Hepatocyte (in vitro differentiated cells): ENCODE data around the gene AGAP6. TPM values are rescaled to one million over a fixed set of nuclear protein-coding genes. Genes with fewer than 3 reads are reported as not detected.
A peak's percentile ranks its signal among the peaks of the same experiment; 100 is the strongest.
"Not testable (repeated sequence)": the region's sequence is repeated elsewhere in the genome, so short reads cannot be mapped to it uniquely, and the experiment has no call there.

Source experiments
- DNase-seq: peaks from one replicate; pipeline ENCODE4 v3.0.0-alpha.2; 2016; ENCODE audit warnings: low spot score
- H2AFZ ChIP-seq: fragments of 200-600 bp; sonication (generic); 2 replicates; pipeline ENCODE4 v1.6.0; 2016; ENCODE audit warnings: antibody characterized with exemption, mild to moderate bottlenecking
- H3K27ac ChIP-seq: fragments of 200-600 bp; sonication (generic); 2 replicates; pipeline ENCODE4 v1.5.1; 2016; ENCODE audit warnings: mild to moderate bottlenecking
- H3K27me3 ChIP-seq: fragments of 200-600 bp; sonication (generic); 2 replicates; pipeline ENCODE4 v1.6.1; 2016
- H3K36me3 ChIP-seq: fragments of 200-600 bp; sonication (generic); replicated peaks from 2 replicates; pipeline ENCODE4 v1.5.1; 2016; ENCODE audit warnings: low read depth; ENCODE audit not compliant: insufficient read depth
- H3K4me1 ChIP-seq: fragments of 200-600 bp; sonication (generic); 2 replicates; pipeline ENCODE4 v1.5.1; 2016; ENCODE audit warnings: mild to moderate bottlenecking, moderate library complexity; ENCODE audit not compliant: insufficient read depth
- H3K4me2 ChIP-seq: fragments of 200-600 bp; sonication (generic); 2 replicates; pipeline ENCODE4 v1.6.0; 2016
- H3K4me3 ChIP-seq: fragments of 200-600 bp; sonication (generic); 2 replicates; pipeline ENCODE4 v1.5.1; 2016; ENCODE audit warnings: mild to moderate bottlenecking
- H3K79me2 ChIP-seq: fragments of 200-600 bp; sonication (generic); 2 replicates; pipeline ENCODE4 v1.6.0; 2017; ENCODE audit warnings: mild to moderate bottlenecking
- H3K9me2 ChIP-seq: fragments of 200-600 bp; sonication (generic); replicated peaks from 2 replicates; pipeline ENCODE4 v1.6.0; 2017; ENCODE audit warnings: mild to moderate bottlenecking; ENCODE audit not compliant: insufficient read depth
- H3K9me3 ChIP-seq: fragments of 200-600 bp; sonication (generic); 2 replicates; pipeline ENCODE4 v1.5.1; 2016; ENCODE audit warnings: low read depth, mild to moderate bottlenecking
- H4K20me1 ChIP-seq: fragments of 200-600 bp; sonication (generic); 2 replicates; pipeline ENCODE4 v1.6.0; 2016; ENCODE audit warnings: mild to moderate bottlenecking; ENCODE audit not compliant: insufficient read depth, poor library complexity, severe bottlenecking
- CTCF ChIP-seq: fragments of 200-600 bp; sonication (generic); IDR thresholded peaks from 2 replicates; pipeline ENCODE4 v1.5.1; 2016; ENCODE audit warnings: antibody characterized with exemption, mild to moderate bottlenecking; ENCODE audit not compliant: poor library complexity
- WGBS: methylation state at CpG from one replicate; pipeline ENCODE4 v1.1.6; 2016; ENCODE audit warnings: low lambda C conversion rate; ENCODE audit errors: missing lambda C conversion rate; 5-methylcytosine and 5-hydroxymethylcytosine counted together
- polyA plus RNA-seq: library from polyadenylated mRNA; unstranded; fragments of >200 nt; fragmentation: Nextera tagmentation; extraction: Ambion mirVana; gene quantifications from 2 replicates; pipeline ENCODE4 v1.2.1, GENCODE V29; 2016
- total RNA-seq: library from RNA; depleted of rRNA; stranded (reverse); fragments of >200 nt; gene quantifications from 2 replicates; pipeline ENCODE4 v1.2.3, GENCODE V29; 2014

The AGAP6 gene
- 4.8 and 6.2 TPM in 2 replicates for total RNA-seq
- polyA plus RNA-seq: 7.6 and 12.7 TPM in 2 replicates

- H3K4me1 ChIP-seq, H3K9me3 ChIP-seq, DNase-seq, H3K36me3 ChIP-seq, H2AFZ ChIP-seq, H3K9me2 ChIP-seq, H3K79me2 ChIP-seq, H4K20me1 ChIP-seq, H3K27ac ChIP-seq, H3K27me3 ChIP-seq, H3K4me3 ChIP-seq, H3K4me2 ChIP-seq: not testable (repeated sequence)
- WGBS: 99% methylated on average over 11 of the region's 18 CpGs
Observed at GRCh38 chr10:49988376-49988775, at the start of gene AGAP6. Gene AGAP6 (plus strand): TSS chr10:49988406. CDS start chr10:49988716, 310 bp downstream.

- H2AFZ ChIP-seq: peak within 1 kb of the TSS; percentile 57
Observed at GRCh38 chr10:49941447-49942338, 46.5 kb upstream of the AGAP6 start, which contains the start of the genes PARG and TIMM23B. Gene PARG (minus strand): TSS chr10:49942027. CDS start chr10:49941725, 302 bp downstream. Gene TIMM23B (plus strand): TSS chr10:49942053. CDS start chr10:49942195, 142 bp downstream.

DNA sequence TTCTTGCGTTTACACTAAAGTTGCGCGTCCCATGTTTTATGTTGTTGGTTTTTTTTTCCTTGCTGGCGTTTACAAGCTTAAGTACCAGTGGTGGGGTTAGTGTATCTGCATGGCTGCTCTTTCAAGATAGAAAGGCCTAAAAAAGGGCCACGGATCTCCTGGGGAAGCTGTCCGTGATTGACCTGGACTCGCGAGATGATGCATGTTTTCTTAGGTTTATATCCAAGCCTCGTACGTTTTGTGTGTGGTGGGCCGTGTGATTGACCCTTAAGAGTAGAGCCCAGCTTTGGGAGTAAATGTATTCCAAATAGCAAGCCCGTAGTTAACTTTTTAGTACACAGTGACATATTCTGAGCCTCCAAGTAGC is 45.9 kb upstream of the AGAP6 start:
- H3K36me3 ChIP-seq, H3K27me3 ChIP-seq, DNase-seq, H3K9me2 ChIP-seq, H4K20me1 ChIP-seq, H3K9me3 ChIP-seq: not testable (repeated sequence)
- 2% methylated on average over 12 of the region's 12 CpGs for WGBS
- peaks cover 55% of the 10 kb centered on the region for H3K79me2 ChIP-seq
- H2AFZ ChIP-seq: peak overlapping the region; percentile 57
- H3K4me3 ChIP-seq: peak overlapping the region; percentile 73
- peaks cover 12% of the 10 kb centered on the region for H3K4me1 ChIP-seq
- peak overlapping the region; percentile 94 for H3K4me2 ChIP-seq
- H3K27ac ChIP-seq: peak overlapping the region; percentile 88

More at GRCh38 chr10:49941447-49942338, 46.5 kb upstream of the AGAP6 start, which contains the start of the genes PARG and TIMM23B:
- H3K79me2 ChIP-seq: peaks cover 56% of the 10 kb centered on the region
- H3K27me3 ChIP-seq, H3K9me2 ChIP-seq, H4K20me1 ChIP-seq, H3K9me3 ChIP-seq, H3K36me3 ChIP-seq: not testable (repeated sequence)
- peak within 1 kb of the TSS; percentile 94 for H3K4me2 ChIP-seq
- DNase-seq: peak; percentile 89
- H3K27ac ChIP-seq: peak within 1 kb of the TSS; percentile 88
- peaks cover 12% of the 10 kb centered on the region for H3K4me1 ChIP-seq
- peak within 1 kb of the TSS; percentile 73 for H3K4me3 ChIP-seq
- WGBS: under 1% methylated on average over 80 of the region's 81 CpGs
- TF ChIP-seq CTCF: peak; percentile 25

- Histone ChIP-seq H3K4me2 (peak overlapping the region; percentile 15), H3K79me2 (peaks cover 52% of the 10 kb centered on the region), H3K4me1 (peaks cover 12% of the 10 kb centered on the region)
- not testable (repeated sequence) for DNase-seq, H3K9me3 ChIP-seq, H4K20me1 ChIP-seq, H3K9me2 ChIP-seq, H3K36me3 ChIP-seq, H2AFZ ChIP-seq, H3K27me3 ChIP-seq, H3K4me3 ChIP-seq, H3K27ac ChIP-seq
- 91% methylated on average over 2 of the region's 2 CpGs for WGBS
Observed at GRCh38 chr10:49943607-49944006, 44.6 kb upstream of the AGAP6 start.

- not testable (repeated sequence) for H3K4me2 ChIP-seq, H3K4me1 ChIP-seq, DNase-seq, H3K27ac ChIP-seq, H3K4me3 ChIP-seq, H4K20me1 ChIP-seq, H3K9me3 ChIP-seq, H2AFZ ChIP-seq, H3K27me3 ChIP-seq, H3K9me2 ChIP-seq, H3K36me3 ChIP-seq
- WGBS: 100% methylated on average over 1 of the region's 2 CpGs
- H3K79me2 ChIP-seq: peaks cover 30% of the 10 kb centered on the region
Observed at GRCh38 chr10:49948142-49948541, 40.1 kb upstream of the AGAP6 start.

DNA sequence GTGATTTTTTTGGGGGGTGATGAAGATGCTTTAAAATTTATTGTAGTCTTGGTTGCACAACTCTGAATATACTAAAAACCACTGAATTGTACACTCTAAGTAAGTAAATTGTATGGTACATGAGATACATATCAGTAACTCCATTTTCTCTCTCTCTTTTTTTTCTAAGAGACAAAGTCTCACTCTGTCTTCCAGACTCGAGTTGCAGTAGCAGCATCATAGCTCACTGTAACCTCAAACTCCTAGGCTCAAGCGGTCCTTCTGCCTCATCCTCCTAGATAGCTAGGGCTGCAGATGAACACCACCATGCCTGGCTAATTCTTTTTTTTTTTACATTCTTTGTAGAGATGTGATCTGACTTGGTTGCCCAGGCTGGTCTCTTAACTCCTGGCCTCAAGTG is 39.5 kb upstream of the AGAP6 start:
- H3K27me3 ChIP-seq, H2AFZ ChIP-seq, H3K4me3 ChIP-seq, H3K27ac ChIP-seq, H3K4me1 ChIP-seq, DNase-seq, H3K36me3 ChIP-seq, H4K20me1 ChIP-seq, H3K9me3 ChIP-seq, H3K4me2 ChIP-seq, H3K9me2 ChIP-seq: not testable (repeated sequence)
- peaks cover 25% of the 10 kb centered on the region for H3K79me2 ChIP-seq
- 98% methylated on average over 2 of the region's 2 CpGs for WGBS

DNA sequence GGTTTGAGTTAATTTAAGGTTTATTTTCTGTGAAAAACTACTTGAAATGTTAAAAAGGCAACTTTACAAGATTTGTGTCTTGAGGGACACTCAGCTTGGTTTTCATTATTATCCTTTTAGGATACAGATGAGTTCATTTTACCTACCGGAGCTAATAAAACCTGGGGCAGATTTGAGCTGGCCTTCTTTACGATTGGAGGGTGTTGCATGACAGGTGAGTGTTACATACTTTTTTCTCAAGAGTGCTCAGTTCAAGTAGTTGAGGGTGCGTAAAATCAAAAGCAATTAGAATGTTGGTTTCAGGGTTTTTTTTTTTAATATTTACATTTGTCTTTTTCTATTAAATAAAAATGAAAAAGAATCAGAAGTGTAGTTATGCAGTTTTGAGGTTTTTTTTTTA is 36.2 kb upstream of the AGAP6 start:
- H3K9me2 ChIP-seq, H3K4me1 ChIP-seq, H4K20me1 ChIP-seq, H3K27me3 ChIP-seq, H3K4me2 ChIP-seq, H3K4me3 ChIP-seq, H3K36me3 ChIP-seq, H2AFZ ChIP-seq, H3K9me3 ChIP-seq, H3K27ac ChIP-seq, DNase-seq: not testable (repeated sequence)
- WGBS: 90% methylated on average over 3 of the region's 3 CpGs
- H3K79me2 ChIP-seq: peaks cover 12% of the 10 kb centered on the region
